Retinal pigment epithelial cell (primary cell): Measurements from ENCODE around the gene B3GNT8.

Experiments
- DNase-seq: peaks from one replicate; pipeline ENCODE4 v3.0.0-alpha.2; 2010; ENCODE audit warnings: low read depth
- H3K4me3 ChIP-seq: 2 replicates; pipeline ENCODE4 v1.5.1; 2011; ENCODE audit warnings: mild to moderate bottlenecking, low read length, control low read depth, moderate library complexity
- CTCF ChIP-seq: conservative IDR thresholded peaks from 2 replicates; pipeline ENCODE4 v1.5.1; 2011; ENCODE audit warnings: low read depth, low read length, control low read depth, inconsistent platforms

B3GNT8 gene

GRCh38 chr19:41426116-41426841 is 895 bp downstream of the B3GNT8 start:
- H3K4me3 ChIP-seq: no peak overlapping the region
- no peak for TF ChIP-seq CTCF
- no peak for DNase-seq

GRCh38 chr19:41425174-41426115 is 1.7 kb downstream of the B3GNT8 start:
- no peak for TF ChIP-seq CTCF
- no peak overlapping the region for H3K4me3 ChIP-seq
- DNase-seq: no peak

- no peak for TF ChIP-seq CTCF
- no peak overlapping the region for H3K4me3 ChIP-seq
- DNase-seq: no peak
These were observed 2.6 kb downstream of the B3GNT8 start for GRCh38 chr19:41424335-41425173.

- no peak overlapping the region for H3K4me3 ChIP-seq
- no peak for TF ChIP-seq CTCF
- no peak for DNase-seq
These were observed 4.2 kb downstream of the B3GNT8 start for GRCh38 chr19:41422955-41423354.

GRCh38 chr19:41422456-41422855 is 4.7 kb downstream of the B3GNT8 start:
- no peak overlapping the region for H3K4me3 ChIP-seq
- DNase-seq: no peak
- TF ChIP-seq CTCF: no peak

- DNase-seq: no peak
- no peak overlapping the region for H3K4me3 ChIP-seq
- TF ChIP-seq CTCF: no peak
These were observed 5.2 kb downstream of the B3GNT8 start for GRCh38 chr19:41421973-41422372.
